GM21528 (cell line): ENCODE measurements around the gene NOS2.
"Not testable (repeated sequence)": the region's sequence is repeated elsewhere in the genome, so short reads cannot be mapped to it uniquely, and the experiment has no call there.

ENCODE experiments used
- ATAC-seq: cut with Tn5 transposase; IDR thresholded peaks from one replicate; pipeline ENCODE4 v1.9.1; 2021; ENCODE audit warnings: mild to moderate bottlenecking, moderate library complexity; ENCODE audit not compliant: unreplicated experiment, low FRiP score

Gene NOS2

DNA sequence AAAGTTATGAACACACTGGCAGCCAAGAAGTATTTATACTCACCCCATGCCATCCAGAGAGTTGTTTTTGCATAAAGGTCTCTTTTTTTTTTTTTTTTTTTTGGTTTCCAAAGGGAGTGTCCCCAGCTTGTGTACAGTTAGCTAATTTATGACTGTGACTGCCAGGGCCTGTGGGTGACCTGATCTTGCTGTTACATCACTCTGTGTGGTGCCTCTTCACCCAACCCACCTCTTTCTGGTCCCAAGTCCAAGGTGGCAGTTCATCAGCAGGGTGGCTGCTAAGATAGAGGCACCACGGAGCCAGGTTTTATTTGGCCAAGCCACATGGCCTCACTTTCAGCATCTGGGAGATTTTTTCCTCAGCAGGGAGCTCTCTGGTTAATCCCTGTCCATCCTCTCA is at the start of gene NOS2:
Gene NOS2, minus strand, starts transcription at position 8 of the 400 bp plus-strand sequence. CDS start 1,720 bp downstream, outside the sequence.
- no peak for ATAC-seq

DNA sequence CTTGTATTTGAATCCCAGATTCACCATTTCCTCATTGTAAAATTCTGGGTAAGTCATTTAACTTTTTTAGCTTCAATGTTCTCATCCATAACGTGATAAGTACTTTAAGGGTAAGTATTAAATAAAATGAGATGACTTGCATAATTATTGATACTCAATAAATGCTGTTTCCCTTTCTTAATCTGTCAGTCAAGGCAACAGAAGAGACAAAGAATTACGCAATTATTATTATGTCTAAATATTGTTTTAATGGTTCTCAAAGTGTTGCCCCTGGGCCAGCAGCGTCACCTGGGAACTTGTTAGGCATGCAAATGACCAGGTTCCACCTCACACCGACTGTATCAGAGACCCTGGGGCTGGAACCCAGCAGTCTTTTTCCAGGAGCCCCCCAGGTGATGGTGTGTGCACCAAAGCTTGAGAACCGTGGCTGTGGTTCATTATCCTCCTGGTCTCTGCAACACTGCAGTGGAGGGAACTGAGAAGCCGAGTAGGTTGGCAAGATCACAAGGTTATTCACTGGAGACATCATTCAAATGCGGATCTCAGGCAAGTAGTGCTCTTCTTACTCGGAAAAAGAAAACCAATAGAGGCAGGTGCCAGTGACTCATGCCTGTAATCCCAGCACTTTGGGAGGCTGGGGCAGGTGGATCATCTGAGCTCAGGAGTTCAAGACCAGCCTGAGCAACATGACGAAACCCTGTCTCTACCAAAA is 49.3 kb upstream of the NOS2 start:
- no peak for ATAC-seq

DNA sequence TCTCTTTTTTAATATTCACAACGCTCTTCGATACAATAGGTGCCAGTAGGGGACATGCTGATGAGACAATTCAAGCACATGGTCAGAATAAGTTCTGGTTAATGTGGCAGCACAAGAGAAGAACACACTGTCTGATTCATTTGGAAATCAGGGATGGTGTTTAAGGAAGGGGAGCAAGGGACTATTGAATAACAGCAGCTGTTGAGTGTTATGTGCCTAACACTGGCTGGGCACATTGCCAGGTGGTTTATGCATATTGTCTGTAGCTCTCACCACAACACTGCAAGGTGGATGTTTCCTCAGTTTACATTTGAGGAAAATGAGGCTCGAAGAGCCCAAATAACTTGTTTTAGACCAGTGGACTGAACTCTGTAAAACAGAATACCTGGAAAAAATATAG is 48.6 kb upstream of the NOS2 start:
- ATAC-seq, result no peak

DNA sequence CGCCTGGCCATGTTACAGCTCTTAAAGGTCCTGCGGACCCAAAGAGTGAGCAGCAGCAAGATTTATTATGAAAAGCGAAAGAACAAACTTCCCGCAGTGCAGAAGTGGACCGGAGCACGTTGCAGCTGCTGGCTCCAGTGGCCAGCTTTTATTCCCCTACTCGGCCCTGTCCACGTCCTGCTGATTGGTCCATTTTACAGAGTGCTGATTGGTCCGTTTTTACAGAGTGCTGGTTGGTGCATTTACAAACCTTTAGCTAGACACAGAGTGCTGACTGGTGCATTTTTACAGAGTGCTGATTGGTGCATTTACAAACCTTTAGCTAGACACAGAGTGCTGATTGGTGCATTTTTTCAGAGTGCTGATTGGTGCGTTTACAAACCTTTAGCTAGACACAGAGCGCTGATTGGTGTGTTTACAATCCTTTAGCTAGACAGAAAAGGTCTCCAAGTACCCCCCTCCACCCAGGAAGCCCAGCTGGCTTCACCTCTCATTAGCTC is 46.5 kb upstream of the NOS2 start:
- ATAC-seq, result not testable (repeated sequence)

DNA sequence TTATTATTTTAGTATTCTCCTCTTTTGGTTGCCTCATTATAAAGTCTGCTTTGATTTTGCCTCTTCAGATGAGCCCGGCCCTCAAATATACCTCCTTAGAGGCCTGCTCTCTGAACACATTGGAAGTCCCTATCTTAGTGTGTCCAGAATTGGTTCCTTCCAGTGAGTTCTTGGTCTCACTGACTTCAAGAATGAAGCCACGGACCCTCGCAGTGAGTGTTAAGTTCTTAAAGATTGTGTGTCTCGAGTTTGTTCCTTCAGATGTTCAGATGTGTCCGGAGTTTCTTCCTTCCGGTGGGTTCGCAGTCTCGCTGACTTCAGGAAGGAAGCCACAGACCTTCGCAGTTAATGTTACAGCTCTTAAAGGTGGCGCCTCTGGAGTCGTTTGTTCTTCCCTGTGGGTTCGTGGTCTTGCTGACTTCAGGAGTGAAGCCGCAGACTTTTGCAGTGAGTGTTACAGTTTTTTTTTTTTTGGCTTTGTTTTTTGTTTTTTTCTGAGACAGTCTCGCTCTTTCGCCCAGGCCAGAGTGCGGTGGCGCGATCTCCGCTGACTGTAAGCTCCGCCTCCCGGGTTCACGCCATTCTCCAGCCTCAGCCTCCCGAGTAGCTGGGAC is 45.8 kb upstream of the NOS2 start:
- ATAC-seq, result no peak

DNA sequence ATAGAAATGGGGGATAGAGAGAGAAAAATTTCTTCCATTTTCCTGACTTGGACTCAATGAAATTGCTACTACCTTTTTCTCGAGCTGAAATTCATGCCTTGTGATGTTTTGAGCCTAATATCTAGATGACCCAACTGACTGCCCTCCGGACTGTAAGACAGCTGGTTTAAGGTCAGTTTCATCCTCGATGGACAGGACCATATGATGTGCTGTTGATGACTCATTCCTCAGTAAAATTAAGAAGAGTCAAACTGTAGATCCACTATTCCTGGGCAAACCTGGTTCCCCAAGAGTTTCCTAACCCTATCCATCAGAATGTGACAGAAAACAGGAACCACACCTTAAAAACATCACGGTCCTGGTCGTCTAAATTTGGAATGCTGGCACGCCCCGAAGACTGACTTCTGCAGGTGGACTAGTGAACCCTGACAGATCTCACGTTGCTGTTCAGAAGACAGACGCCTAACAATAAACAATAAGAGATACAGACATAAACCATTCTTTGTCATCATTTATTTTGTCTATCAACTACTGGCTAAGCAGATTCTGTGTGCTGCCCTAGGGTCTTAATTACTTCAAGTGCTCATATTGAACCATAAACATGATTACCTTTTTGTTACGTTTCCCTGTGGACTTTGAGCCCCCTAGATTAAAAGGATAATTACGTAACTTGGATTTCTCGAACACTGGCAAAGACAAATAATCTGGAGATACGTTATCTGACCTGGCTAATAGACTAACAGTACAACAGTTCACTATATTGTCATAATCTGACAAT is 45.1 kb upstream of the NOS2 start:
- no peak for ATAC-seq

DNA sequence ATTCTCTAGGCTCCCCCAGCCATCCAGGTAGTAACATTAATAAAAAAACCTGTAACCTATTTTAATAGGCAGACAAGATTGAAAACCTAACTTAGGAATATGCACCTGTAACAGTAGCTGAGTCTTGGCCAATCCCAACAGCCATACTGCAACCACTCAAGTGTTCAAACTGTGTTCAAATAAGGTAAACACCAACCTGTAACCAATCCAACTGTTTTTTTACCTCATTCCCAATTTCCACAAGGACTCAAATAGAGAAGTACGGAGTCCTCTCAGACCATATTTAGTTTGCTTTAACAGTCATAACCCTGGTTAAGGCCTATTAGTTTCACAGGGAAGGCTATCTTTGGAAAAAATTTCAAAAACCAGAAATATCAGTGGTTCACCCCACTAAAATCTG is 40.4 kb upstream of the NOS2 start:
- no peak for ATAC-seq

DNA sequence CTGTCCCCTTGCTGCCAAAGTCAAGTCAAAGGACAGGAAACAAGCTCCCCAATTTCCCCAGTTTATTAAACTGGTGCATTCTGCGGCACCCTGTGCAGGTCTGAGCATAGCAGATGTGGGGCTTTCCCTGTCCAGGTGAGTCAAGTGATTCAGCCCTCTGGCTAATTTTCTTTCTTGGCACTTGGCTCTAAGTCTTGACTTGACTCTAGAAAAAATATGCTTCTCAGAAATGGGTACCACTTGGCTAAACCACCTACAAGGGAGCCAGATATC is 40.0 kb upstream of the NOS2 start:
- not testable (repeated sequence) for ATAC-seq

DNA sequence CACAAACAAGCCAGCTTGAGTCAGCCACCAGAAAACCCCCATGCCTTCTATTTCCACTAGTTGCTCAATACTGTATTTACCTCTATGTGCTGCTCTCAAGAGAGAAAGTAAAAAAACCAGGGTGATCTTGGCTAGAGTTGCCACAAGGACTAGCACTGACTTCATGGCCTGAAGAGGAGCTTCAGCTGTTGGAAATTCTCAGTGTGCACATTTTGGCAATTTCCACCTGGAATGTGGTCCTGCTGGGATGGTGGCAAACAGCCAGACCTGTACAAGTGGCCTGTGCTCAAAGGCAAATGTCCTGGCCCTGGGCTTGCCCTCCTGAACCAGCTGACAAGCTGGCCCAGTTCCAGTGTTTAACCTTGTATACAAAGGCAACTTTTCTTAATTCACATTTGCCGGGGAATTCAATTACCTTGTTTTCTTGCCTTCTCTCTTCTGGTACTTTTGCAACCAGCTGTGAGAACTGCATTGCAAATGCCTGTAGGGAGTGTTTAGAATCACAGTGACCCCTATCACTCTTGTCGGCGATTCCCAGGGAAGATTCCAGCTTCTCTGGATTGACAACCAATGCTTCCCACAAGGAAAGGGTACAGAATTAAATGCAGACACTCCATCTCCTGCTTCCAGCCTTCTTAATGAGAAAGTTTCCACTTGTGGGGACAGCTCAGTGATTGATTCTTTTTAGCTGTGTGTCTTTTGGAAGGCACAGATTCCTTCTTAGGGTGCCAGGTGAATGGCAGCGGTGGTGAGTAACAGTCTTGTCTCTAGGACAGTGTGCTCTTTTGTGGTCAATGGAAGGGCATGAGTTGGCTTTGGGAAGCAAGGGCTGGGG is 39.5 kb upstream of the NOS2 start:
- not testable (repeated sequence) for ATAC-seq

DNA sequence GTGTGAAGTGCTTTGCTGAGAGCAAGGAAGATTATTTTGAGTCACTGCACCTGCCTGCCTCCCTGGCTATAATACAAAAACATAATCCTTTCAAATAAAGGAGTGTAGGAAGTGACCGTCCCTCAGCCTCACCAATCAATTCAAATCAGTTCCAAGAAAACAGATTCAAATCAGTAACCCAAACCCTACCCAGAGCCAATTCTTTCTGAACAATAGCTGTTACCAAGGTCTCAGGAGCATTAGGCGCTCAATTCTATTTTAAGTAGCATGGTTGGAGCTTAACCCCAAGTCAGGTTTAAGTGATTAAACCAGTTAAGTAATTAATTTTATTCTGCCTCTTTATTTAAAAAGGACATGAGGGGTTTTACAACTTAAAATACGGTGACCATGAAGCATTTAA is 38.3 kb upstream of the NOS2 start:
- not testable (repeated sequence) for ATAC-seq

DNA sequence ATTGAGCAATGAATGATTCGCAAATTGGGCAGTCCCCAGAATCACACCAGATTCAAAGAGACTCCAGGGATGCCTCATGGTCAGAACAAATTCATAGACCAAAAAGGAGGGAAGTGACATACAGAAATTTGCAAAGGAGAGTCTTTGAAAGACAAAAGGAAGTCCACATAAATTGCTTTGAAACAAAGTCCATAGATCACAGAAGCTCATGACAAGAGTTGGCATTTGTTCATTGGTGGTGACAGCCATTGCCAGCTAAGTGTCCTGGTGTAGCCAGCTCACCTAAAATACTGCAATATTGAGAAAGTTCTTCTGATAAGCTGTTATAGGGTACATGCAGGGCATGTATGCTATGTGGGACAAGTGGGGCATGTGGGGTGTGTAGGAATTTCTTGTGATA is 37.4 kb upstream of the NOS2 start:
- not testable (repeated sequence) for ATAC-seq

DNA sequence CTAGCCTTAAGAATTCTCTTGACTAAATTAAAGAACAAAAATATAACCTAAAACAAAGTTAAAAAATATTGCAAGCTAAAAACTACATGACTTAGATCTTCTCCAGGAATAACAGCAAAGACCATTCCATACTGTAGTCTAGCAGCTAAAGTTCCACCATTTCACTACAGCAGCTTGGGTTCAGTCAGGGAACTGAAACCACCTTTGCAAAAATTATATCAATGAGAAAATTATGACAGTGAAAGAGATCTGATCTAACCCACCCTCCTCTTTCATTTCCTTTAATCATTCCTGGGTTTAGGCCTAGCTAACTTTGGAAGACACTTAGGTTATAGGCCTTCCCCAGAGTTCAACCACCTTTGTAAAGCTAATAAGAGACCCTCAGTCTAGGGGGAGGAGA is 36.3 kb upstream of the NOS2 start:
- no peak for ATAC-seq

DNA sequence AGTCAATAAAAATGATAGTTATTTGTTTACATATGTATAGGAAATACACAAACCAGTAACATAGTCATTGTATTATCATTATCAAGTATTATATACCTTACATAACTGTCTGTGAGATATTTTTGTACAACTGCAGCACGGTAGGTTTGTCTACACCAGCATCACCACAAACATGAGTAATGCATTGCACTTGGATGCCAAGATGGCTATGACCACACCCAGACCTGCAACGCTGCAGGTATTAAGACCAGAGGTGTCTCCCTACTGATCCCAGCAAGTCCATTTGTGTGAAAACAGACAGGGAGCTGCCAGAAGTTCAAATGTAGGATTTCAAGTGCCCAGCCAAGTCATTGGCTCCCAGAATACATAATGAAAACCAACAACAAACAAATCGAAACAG is 34.2 kb upstream of the NOS2 start:
- ATAC-seq, result no peak

DNA sequence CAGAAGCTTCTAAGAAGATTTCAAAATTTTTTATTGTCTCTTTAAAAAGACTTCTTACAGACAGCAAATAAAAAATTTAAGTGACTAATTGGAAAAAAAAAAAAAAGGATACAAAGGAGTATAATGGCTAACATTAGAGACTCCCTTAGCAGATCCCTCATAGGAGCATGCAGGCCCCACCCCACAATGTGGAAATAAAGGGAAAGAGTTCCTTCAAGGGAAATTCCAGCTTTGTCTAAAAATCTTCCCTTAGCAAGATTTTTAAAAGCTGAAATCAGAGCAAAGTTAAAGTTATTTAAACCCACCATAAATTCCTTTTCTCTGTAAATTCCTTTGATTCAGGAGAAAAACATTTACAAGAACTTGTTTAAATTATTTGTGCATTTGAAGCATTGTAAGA is 32.5 kb upstream of the NOS2 start:
- no peak for ATAC-seq

DNA sequence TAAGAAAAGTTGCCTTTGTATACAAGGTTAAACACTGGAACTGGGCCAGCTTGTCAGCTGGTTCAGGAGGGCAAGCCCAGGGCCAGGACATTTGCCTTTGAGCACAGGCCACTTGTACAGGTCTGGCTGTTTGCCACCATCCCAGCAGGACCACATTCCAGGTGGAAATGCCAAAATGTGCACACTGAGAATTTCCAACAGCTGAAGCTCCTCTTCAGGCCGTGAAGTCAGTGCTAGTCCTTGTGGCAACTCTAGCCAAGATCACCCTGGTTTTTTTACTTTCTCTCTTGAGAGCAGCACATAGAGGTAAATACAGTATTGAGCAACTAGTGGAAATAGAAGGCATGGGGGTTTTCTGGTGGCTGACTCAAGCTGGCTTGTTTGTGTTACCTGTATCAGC is 29.6 kb upstream of the NOS2 start:
- not testable (repeated sequence) for ATAC-seq

DNA sequence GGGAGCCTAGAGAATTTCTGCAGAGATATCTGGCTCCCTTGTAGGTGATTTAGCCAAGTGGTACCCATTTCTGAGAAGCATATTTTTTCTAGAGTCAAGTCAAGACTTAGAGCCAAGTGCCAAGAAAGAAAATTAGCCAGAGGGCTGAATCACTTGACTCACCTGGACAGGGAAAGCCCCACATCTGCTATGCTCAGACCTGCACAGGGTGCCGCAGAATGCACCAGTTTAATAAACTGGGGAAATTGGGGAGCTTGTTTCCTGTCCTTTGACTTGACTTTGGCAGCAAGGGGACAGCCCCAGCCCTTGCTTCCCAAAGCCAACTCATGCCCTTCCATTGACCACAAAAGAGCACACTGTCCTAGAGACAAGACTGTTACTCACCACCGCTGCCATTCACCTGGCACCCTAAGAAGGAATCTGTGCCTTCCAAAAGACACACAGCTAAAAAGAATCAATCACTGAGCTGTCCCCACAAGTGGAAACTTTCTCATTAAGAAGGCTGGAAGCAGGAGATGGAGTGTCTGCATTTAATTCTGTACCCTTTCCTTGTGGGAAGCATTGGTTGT is 28.9 kb upstream of the NOS2 start:
- ATAC-seq, result not testable (repeated sequence)

DNA sequence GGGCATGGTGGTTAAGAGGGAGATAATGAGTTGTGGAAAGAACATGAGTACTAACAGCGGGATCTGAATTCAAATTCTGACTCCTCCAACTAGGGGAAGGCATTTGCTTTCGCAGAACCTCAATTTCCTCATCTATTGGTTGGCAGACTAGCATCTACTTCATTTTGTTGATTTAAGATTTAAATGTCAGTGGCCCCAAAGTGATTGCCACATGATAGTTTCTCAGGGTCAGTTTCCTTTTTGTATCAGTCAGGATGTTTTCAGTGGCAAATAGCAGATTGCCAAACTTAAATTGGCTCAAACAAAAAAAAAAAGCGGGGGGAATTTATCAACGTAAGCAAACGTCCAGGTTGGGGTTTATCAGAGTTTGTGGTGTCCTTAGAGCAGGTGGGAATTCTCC is 25.1 kb upstream of the NOS2 start:
- no peak for ATAC-seq

DNA sequence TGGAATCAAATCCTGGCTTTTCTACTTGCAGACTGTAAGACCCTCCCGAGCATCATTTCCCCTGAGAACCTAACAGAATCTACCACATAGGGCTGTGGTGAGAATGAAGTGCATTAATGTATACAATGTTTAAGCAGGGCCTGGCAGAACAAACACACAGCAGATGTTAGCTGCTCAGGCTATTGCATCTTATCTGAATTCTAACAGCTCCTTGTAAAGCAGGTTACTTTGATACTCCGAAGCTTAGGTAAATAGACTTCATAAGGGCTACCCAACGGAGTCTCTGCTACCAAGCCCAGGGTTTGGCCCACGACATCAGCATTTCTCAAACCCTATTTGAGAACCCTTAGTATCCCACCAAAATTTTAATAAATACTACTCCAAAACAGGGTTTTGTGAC is 24.4 kb upstream of the NOS2 start:
- ATAC-seq, result no peak

DNA sequence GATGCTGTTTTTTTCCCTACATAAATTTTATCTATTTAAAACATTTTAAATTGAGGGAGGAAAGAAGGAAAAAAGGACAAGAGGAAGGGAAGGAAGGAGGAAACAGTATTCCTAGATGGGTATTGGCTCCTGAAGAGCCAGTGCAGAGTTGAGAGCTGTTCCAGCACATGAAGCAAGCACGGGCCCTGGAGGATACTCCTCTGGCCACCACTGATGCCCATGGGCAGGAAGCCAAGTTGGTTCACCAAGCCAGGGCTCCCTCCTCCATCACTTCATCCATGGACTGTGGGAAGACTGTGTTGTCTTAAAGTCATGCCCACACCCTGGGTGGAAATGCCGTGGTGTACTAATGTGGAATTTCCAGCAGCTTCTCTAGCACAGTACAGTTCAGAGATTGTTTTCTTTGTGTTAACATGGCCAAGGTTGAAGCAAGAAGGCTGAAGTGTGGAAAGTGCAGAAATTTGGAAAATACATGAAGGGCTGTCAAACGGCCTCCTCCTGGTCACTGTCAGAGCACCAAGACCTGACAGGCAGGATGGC is 23.9 kb upstream of the NOS2 start:
- no peak for ATAC-seq

DNA sequence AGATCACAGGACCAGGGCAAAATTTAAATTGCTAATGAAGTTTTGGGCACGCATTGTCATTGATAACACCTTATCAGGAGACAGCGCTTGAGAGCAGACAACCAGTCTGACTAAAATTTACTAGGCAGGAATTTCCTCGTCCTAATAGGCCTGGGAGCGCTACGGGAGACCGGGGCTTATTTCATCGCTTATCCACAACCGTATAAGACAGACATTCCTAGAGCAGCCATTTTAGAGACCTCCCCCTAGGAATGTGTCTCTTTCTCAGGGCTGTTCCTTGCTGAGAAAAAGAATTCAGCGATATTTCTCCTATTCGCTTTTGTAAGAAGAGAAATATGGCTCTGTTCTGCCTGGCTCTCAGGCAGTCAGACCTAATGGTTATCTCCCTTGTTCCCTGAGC is 21.8 kb upstream of the NOS2 start:
- not testable (repeated sequence) for ATAC-seq
